ENCODE measurements around the gene CDK19.
"Not testable (repeated sequence)": the region's sequence is repeated elsewhere in the genome, so short reads cannot be mapped to it uniquely, and the experiment has no call there.

Gene CDK19

DNA sequence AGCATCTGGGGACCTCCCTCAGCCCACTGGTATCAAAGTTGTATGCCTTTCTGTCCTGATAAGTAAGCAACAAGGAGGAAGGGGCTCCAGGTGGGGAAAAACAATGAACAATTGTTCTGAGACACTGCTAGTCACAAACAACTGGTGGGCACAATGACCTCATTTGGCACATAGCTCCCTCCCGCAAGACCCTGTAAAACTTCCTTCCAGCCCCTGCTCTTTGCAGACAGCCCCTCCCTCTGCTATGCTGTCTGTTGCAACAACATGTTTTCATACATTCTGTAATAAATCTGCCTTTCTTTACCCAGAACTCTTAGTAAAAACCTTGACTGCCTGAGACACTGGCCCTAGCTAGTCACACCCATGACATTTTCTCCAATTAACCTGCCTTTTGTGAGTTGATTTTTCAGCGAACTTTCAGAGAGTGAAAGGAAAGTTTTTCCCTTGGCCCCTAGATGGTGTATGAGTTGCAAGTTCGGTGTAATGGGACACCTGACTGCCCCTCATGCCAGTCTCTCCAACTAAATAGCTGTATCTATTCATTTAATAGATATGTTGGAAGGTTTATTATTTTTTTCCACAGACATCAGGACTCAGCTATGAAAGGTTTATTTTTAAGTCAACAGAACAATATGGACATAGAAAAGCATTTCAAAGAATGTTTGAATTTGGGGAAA lies 196.5 kb downstream of the CDK19 start:
- Mint-ChIP-seq H3K4me3 (peak overlapping the region; percentile 6 to 67), H3K27ac (peak overlapping the region; percentile 94), H3K9me3 (no peaks in the 10 kb centered on the region), H3K36me3 (peaks cover 25 to 53% of the 10 kb centered on the region in 2 donors), H3K27me3 (no peaks in the 10 kb centered on the region), H3K4me1 (peaks cover 18 to 43% of the 10 kb centered on the region in 2 donors)
- DNase-seq, result no peak
- ATAC-seq (replicated peaks), result peak; percentile 18 to 20

DNA sequence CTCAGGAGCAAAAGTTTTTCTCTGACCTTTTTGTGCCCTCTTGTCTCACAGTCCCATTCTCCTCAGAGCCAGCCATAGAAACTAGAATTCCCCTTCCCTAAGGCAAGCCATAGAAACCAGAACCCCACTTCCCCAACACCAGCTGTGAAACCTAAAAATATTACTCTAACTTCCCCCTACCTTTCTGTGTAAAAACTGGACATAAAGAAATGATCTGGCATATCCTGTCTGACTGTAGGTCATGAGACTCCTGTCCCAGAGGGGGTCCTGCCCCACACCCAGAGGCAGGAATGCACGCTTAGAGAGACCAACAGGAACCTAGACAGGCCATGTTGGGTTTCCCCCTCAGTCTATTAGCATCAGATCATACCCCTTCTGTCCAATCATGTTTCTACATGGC lies 198.2 kb downstream of the CDK19 start:
- ATAC-seq (replicated peaks) (peak; percentile 98 to 99), DNase-seq (peak; percentile 79)
- H3K36me3 Mint-ChIP-seq, result peaks cover 25 to 47% of the 10 kb centered on the region in 2 donors
- peak overlapping the region; percentile 85 for H3K27ac Mint-ChIP-seq
- H3K4me1 Mint-ChIP-seq, result peaks cover 18 to 43% of the 10 kb centered on the region in 2 donors
- H3K27me3 Mint-ChIP-seq, result no peaks in the 10 kb centered on the region
- H3K9me3 Mint-ChIP-seq, result no peaks in the 10 kb centered on the region
- peak overlapping the region in 1 of 2 donors; percentile 38 for H3K4me3 Mint-ChIP-seq

DNA sequence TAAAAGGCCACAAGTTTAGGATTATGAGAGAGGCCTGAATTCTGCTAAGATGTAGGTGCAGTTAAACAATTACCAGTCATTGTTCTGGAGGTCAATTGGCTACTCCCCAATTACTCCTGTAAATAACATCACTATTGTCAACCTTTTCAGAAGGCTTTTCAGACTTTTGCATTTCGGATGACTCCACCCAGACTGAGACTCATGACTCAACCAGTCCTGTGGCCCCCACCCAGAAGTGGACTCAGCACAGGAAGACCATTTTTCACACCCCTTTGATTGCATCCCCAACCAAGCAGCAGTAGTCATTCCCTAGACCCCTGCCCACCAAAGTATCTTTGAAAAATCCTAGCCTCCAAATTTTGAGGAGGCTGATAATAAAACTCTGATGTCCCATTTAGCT lies 199.5 kb downstream of the CDK19 start:
- Mint-ChIP-seq H3K4me3 (no peak overlapping the region), H3K27ac (peak overlapping the region; percentile 5)

DNA sequence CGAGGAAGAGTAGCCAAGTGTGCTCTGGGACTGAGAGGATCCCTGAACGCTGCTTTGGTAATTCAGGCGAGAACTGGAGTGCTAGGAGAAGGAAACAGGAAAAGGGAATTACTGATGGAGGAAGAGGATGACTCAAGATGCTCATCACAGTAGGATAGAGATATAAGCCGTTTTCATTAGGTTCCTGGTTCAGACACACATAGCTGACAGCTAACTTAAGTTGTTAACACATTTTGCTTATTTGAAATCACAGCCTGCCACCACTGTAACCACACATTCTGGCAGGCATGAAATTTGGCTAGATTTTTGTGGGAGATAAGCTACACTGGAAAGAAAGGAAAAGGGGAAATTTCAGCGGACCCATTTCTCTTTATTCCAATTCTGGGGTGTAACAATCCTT lies 200.7 kb downstream of the CDK19 start:
- DNase-seq, result no peak
- H3K27me3 Mint-ChIP-seq, result no peaks in the 10 kb centered on the region
- no peak overlapping the region for H3K4me3 Mint-ChIP-seq
- peaks cover 17 to 39% of the 10 kb centered on the region in 2 donors for H3K4me1 Mint-ChIP-seq
- no peaks in the 10 kb centered on the region for H3K9me3 Mint-ChIP-seq
- no peak for ATAC-seq (replicated peaks)
- H3K27ac Mint-ChIP-seq, result peak overlapping the region; percentile 9
- peaks cover 17 to 34% of the 10 kb centered on the region in 2 donors for H3K36me3 Mint-ChIP-seq

More for the DNA sequence above, 199.5 kb downstream of the CDK19 start:
- peaks cover 19 to 37% of the 10 kb centered on the region in 2 donors for H3K36me3 Mint-ChIP-seq
- peaks cover 18 to 43% of the 10 kb centered on the region in 2 donors for H3K4me1 Mint-ChIP-seq
- no peaks in the 10 kb centered on the region for H3K27me3 Mint-ChIP-seq
- no peaks in the 10 kb centered on the region for H3K9me3 Mint-ChIP-seq
- DNase-seq (no peak), ATAC-seq (replicated peaks) (no peak)

DNA sequence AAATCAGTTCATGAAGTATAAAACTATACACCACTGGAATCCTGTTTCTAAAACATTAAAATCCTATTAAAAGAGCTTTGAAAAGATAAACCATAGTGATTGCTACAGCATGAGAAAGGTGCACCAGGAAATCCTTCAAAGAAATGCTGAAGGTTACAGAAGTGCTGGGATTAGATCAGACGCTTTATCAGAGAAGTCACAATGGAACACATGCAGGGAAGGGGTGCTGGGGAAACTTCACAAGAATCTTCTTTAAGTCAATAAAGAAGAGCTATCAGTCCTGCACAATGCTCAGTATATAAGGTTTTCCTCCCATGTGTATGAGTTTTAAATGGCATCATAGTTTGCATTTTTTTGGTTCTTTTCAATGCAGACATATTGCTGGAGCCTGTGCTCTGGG lies 201.2 kb downstream of the CDK19 start:
- Mint-ChIP-seq H3K9me3 (no peaks in the 10 kb centered on the region), H3K36me3 (peaks cover 17 to 34% of the 10 kb centered on the region in 2 donors), H3K4me1 (peaks cover 17 to 34% of the 10 kb centered on the region in 2 donors), H3K27ac (peak overlapping the region; percentile 9), H3K4me3 (no peak overlapping the region), H3K27me3 (no peaks in the 10 kb centered on the region)
- DNase-seq, result no peak
- no peak for ATAC-seq (replicated peaks)

DNA sequence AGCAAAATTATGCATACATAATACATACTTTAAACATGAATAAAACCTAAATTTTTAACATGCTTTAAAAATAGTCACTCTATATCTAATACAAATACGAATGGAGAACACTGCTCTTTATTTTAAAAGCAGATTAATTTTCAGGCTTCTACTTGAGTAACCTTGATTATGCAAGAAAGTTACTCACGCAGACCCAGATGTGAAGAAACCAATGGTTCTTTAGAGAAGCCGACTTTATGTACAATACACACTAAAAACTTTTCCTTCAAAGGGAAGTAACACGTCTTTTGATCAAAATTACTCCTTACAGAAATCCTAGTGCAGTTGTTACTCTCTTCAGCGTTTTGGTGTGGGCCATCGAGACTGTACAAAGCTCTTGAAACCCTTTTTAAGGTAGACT lies 201.9 kb downstream of the CDK19 start:
- Mint-ChIP-seq H3K4me1 (peaks cover 11 to 27% of the 10 kb centered on the region in 2 donors), H3K27me3 (no peaks in the 10 kb centered on the region), H3K4me3 (no peak overlapping the region), H3K9me3 (no peaks in the 10 kb centered on the region), H3K36me3 (peaks cover 12 to 27% of the 10 kb centered on the region in 2 donors), H3K27ac (no peak overlapping the region)
- ATAC-seq (replicated peaks), result no peak
- DNase-seq, result no peak

DNA sequence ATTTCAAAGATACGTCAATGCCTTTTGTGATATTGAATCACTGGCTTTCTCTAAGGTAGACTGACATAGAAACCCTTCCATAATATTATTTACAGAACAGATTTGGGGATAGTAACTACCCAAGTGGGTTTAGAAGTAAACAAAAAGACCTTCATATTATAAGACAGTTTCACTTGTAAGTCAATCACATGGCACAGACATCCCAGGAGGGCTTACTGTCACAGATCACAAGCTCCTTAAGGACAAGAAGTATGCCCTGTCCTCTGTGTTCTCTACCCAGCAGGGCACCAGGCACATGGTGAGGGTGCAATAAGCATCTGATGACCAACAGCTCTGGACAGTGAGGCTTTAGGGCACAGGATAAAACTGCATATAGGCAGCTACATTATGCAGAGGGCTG lies 203.0 kb downstream of the CDK19 start:
- H3K4me1 Mint-ChIP-seq, result peaks cover 6 to 19% of the 10 kb centered on the region in 2 donors
- no peak for ATAC-seq (replicated peaks)

DNA sequence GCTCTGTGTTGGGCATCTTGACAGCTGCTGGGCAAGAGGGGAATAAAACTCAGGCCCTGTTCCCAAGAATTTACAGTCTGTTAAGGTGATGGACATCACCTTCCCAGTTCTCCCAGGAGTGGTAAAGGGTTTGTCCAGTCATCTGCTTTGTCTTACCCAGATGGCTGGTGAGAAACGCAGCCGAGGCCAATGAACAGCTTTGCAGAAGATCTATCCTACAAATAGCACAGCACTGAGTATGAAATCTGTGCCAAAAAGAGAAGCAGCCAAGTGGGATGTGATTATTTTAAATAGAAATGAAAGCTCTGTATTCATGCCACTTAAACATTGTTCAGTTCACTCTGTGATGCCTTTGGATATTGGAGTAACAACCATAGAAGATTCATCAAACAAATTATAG lies 206.2 kb downstream of the CDK19 start:
- H3K27ac Mint-ChIP-seq, result no peak overlapping the region
- H3K27me3 Mint-ChIP-seq, result no peaks in the 10 kb centered on the region
- DNase-seq, result no peak
- no peak overlapping the region for H3K4me3 Mint-ChIP-seq
- no peaks in the 10 kb centered on the region for H3K4me1 Mint-ChIP-seq
- H3K9me3 Mint-ChIP-seq, result no peaks in the 10 kb centered on the region
- peaks cover 5 to 13% of the 10 kb centered on the region in 2 donors for H3K36me3 Mint-ChIP-seq
- no peak for ATAC-seq (replicated peaks)

More for the DNA sequence above, 203.0 kb downstream of the CDK19 start:
- Mint-ChIP-seq H3K9me3 (no peaks in the 10 kb centered on the region), H3K27me3 (no peaks in the 10 kb centered on the region), H3K36me3 (peaks cover 11 to 21% of the 10 kb centered on the region in 2 donors), H3K4me3 (no peak overlapping the region), H3K27ac (no peak overlapping the region)
- DNase-seq, result no peak

DNA sequence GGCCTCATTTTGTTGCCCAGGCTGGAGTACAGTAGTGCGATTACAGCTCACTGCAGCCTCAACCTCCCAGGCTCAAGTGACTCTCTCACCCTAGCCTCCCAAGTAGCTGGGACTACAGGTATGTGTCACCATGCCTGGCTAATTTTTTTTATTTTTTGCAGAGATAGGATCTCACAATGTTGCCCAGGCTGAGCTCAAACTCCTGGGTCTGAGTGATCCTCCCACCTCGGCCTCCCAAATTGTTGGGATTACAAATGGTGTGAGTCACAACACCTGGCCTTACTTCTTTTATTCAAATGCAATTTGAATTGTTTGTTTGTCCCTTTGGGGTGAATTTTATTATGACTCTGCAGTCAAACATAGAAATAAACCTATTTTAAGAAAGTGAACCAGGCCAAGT lies 207.1 kb downstream of the CDK19 start:
- H3K9me3 Mint-ChIP-seq, result no peaks in the 10 kb centered on the region
- H3K27ac Mint-ChIP-seq, result no peak overlapping the region
- H3K27me3 Mint-ChIP-seq, result no peaks in the 10 kb centered on the region
- ATAC-seq (replicated peaks) (no peak), DNase-seq (no peak)
- peaks cover 5 to 12% of the 10 kb centered on the region in 2 donors for H3K36me3 Mint-ChIP-seq
- H3K4me3 Mint-ChIP-seq, result no peak overlapping the region
- H3K4me1 Mint-ChIP-seq, result no peaks in the 10 kb centered on the region

DNA sequence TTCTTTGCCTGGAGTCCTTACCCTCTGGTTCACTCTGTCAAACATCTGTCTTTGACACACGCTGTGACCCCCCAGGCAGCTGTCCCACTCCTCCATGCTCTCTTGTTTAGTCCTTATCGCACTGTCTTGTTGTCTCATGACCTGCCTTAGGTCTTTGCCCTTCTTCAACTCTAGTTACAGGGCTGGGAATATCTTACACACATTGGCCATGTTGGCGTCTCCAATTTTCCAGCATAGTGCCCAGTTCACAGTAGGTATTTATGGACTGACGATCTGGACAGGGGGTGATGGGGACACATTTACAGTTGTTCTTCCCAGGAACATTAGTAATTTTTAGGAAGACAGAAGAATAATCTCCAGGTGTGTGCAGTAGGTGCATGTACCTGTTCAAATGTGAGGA lies 209.1 kb downstream of the CDK19 start:
- Mint-ChIP-seq H3K4me3 (no peak overlapping the region), H3K9me3 (no peaks in the 10 kb centered on the region), H3K27ac (no peak overlapping the region), H3K27me3 (no peaks in the 10 kb centered on the region), H3K4me1 (no peaks in the 10 kb centered on the region), H3K36me3 (peaks cover 5 to 12% of the 10 kb centered on the region in 2 donors)
- DNase-seq (no peak), ATAC-seq (replicated peaks) (no peak)

DNA sequence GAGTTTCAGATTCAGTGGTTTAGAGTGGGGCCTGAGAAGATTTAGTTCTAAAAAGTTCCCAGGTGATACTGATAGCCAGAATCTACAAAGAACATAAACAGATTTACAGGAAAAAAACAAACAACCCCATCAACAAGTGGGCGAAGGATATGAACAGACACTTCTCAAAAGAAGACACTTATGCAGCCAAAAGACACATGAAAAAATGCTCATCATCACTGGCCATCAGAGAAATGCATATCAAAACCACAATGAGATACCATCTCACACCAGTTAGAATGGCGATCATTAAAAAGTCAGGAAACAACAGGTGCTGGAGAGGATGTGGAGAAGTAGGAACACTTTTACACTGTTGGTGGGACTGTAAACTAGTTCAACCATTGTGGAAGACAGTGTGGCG lies 214.6 kb downstream of the CDK19 start:
- not testable (repeated sequence) for H3K9me3 Mint-ChIP-seq

DNA sequence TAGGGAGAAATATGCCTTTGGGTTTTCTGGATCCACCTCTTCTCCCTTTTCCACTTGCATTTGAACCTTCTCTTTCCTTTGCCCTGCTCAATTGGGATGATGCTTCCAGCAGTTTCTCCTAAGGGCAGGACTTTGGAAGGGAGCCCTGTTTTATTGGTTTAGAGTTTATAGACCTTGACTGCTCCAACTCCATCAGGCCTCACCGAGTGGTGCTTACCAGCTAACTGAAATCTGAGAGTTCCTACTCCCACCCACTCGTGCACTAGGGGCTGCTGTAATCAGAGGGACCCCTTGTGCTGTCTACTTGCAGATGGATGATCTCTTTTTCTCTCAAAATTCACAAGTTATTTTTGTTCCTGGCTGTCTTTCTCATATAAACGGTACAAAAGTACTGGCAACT lies 217.5 kb downstream of the CDK19 start:
- H3K9me3 Mint-ChIP-seq, result peaks cover 4 to 6% of the 10 kb centered on the region in 2 donors
- ATAC-seq (replicated peaks) (no peak), DNase-seq (no peak)
- H3K4me1 Mint-ChIP-seq, result peaks cover 0 to 2% of the 10 kb centered on the region in 2 donors
- peaks cover 9 to 26% of the 10 kb centered on the region in 2 donors for H3K36me3 Mint-ChIP-seq
- H3K27ac Mint-ChIP-seq, result no peak overlapping the region
- no peaks in the 10 kb centered on the region for H3K27me3 Mint-ChIP-seq
- H3K4me3 Mint-ChIP-seq, result no peak overlapping the region

More for the DNA sequence above, 214.6 kb downstream of the CDK19 start:
- H3K4me3 Mint-ChIP-seq; H3K27ac Mint-ChIP-seq; ATAC-seq (replicated peaks); DNase-seq; H3K4me1 Mint-ChIP-seq; H3K27me3 Mint-ChIP-seq: not testable (repeated sequence)
- H3K36me3 Mint-ChIP-seq, result peaks cover 9 to 17% of the 10 kb centered on the region in 2 donors

DNA sequence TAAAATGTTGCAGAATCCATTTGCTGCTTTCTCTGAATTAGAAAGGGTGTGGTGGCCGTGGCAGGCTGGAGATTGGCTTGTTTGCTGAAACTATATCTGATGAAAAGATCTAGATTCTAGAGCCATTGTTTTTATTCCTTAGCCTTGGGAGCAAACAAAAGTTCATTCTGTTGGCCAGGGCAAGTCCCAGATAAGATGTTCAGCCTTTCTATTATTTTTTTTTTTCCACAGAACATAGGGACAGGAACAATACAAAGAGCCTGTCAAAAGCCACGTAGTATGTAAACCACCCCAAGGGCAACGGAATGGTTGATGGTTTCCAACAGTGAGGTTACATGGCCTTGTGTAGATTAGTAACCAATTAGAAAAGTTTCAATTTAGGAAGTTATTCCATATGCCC lies 218.9 kb downstream of the CDK19 start:
- Mint-ChIP-seq H3K9me3 (peaks cover 4 to 6% of the 10 kb centered on the region in 2 donors), H3K27ac (no peak overlapping the region), H3K27me3 (no peaks in the 10 kb centered on the region), H3K4me1 (peaks cover 0 to 5% of the 10 kb centered on the region in 2 donors), H3K4me3 (no peak overlapping the region), H3K36me3 (peaks cover 9 to 26% of the 10 kb centered on the region in 2 donors)
- ATAC-seq (replicated peaks) (no peak), DNase-seq (no peak)

DNA sequence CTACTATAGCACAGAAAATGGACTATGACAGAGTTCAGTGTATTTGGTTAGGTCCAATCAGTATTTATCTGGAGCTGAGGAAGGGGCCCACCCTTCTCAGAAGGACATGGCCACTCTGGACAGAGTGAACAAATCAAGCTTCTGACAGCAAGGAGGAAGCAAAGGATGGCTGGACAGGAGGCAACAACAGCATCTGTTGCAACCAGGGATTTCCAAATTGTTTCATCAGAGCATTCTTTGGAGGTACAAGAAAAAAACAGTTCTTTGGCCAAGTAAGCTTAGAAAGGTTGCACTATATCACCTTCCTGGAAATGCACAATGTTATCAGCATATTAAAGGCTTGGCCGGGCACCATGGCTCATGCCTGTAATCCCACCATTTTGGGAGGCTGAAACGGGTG lies 220.2 kb downstream of the CDK19 start:
- Mint-ChIP-seq H3K27me3 (no peaks in the 10 kb centered on the region), H3K27ac (no peak overlapping the region), H3K4me3 (no peak overlapping the region), H3K9me3 (peaks cover 4 to 6% of the 10 kb centered on the region in 2 donors), H3K4me1 (peaks cover 8 to 14% of the 10 kb centered on the region in 2 donors), H3K36me3 (peaks cover 4 to 25% of the 10 kb centered on the region in 2 donors)
- DNase-seq (no peak), ATAC-seq (replicated peaks) (no peak)

DNA sequence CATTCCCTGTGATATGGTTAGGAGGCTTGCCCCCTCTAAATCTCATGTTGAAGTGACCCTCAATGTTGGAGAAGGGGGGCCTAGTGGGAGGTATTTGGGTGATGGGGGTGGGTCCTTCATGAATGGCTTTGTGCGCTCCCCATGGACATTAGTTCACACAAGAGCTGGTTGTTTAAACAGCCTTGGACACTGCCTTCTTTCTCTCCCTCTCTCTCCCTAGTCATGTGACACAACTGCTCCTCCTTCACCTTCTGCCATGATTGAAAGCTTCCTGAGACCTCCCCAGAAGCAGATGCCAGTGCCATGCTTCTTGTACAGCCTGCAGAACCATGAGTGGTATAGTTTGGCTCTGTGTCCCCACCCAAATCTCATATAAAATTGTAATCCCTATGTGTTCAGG lies 221.6 kb downstream of the CDK19 start:
- peaks cover 16 to 24% of the 10 kb centered on the region in 2 donors for H3K4me1 Mint-ChIP-seq
- peaks cover 0 to 19% of the 10 kb centered on the region in 2 donors for H3K36me3 Mint-ChIP-seq
- DNase-seq, result no peak
- no peak overlapping the region for H3K4me3 Mint-ChIP-seq
- no peaks in the 10 kb centered on the region for H3K27me3 Mint-ChIP-seq
- ATAC-seq (replicated peaks), result no peak
- H3K9me3 Mint-ChIP-seq, result peaks cover 4 to 6% of the 10 kb centered on the region in 2 donors
- no peak overlapping the region for H3K27ac Mint-ChIP-seq

Data from stimulated activated naive B cell treated with anti-CD40 and anti-IgM and Interleukin-4, amounts not matched to agents 10 μg/mL and 1 μg/mL and 100 μg/mL, for 72 hours (primary cell).